ENCODE results near the gene ZNF669.
A peak's percentile ranks its signal among the peaks of the same experiment; 100 is the strongest.
"Not testable (repeated sequence)": the region's sequence is repeated elsewhere in the genome, so short reads cannot be mapped to it uniquely, and the experiment has no call there.

ZNF669 gene

GRCh38 chr1:247103859-247104591 is at the start of gene ZNF669:
TSS of gene ZNF669 (minus strand) at chr1:247104356. CDS start at chr1:247104199, 157 bp downstream.
- peak; percentile 86 to 87 for DNase-seq (ENCODE audit: low read depth in 2 of 2)

GRCh38 chr1:247147781-247148180 is 43.6 kb upstream of the ZNF669 start:
- no peak for DNase-seq (ENCODE audit: low read depth in 2 of 2)

- not testable (repeated sequence) for DNase-seq (ENCODE audit: low read depth in 2 of 2)
Measured at GRCh38 chr1:247147120-247147519, 43.0 kb upstream of the ZNF669 start.

GRCh38 chr1:247146671-247147070 is 42.5 kb upstream of the ZNF669 start:
- DNase-seq (ENCODE audit: low read depth in 2 of 2) = no peak

- DNase-seq (ENCODE audit: low read depth in 2 of 2) = no peak
Measured at GRCh38 chr1:247145279-247145678, 41.1 kb upstream of the ZNF669 start.

- not testable (repeated sequence) for DNase-seq (ENCODE audit: low read depth in 2 of 2)
Measured at GRCh38 chr1:247139557-247139956, 35.4 kb upstream of the ZNF669 start.

GRCh38 chr1:247131236-247131635 is 27.1 kb upstream of the ZNF669 start:
- DNase-seq (ENCODE audit: low read depth in 2 of 2) = no peak

- DNase-seq (ENCODE audit: low read depth in 2 of 2) = not testable (repeated sequence)
Measured at GRCh38 chr1:247127519-247128282, 23.5 kb upstream of the ZNF669 start.

GRCh38 chr1:247126601-247127000 is 22.4 kb upstream of the ZNF669 start:
- DNase-seq (ENCODE audit: low read depth in 2 of 2) = not testable (repeated sequence)

GRCh38 chr1:247126166-247126565 is 22.0 kb upstream of the ZNF669 start:
- DNase-seq (ENCODE audit: low read depth in 2 of 2) = not testable (repeated sequence)

- DNase-seq (ENCODE audit: low read depth in 2 of 2) = no peak
Measured at GRCh38 chr1:247121382-247121781, 17.2 kb upstream of the ZNF669 start.

GRCh38 chr1:247120408-247120668 is 16.2 kb upstream of the ZNF669 start:
- not testable (repeated sequence) for DNase-seq (ENCODE audit: low read depth in 2 of 2)

- no peak for DNase-seq (ENCODE audit: low read depth in 2 of 2)
Measured at GRCh38 chr1:247119600-247120407, 15.6 kb upstream of the ZNF669 start.

- no peak for DNase-seq (ENCODE audit: low read depth in 2 of 2)
Measured at GRCh38 chr1:247118946-247119446, 14.8 kb upstream of the ZNF669 start.

- no peak for DNase-seq (ENCODE audit: low read depth in 2 of 2)
Measured at GRCh38 chr1:247115545-247115944, 11.4 kb upstream of the ZNF669 start.

- DNase-seq (ENCODE audit: low read depth in 2 of 2) = no peak
Measured at GRCh38 chr1:247115141-247115510, 11.0 kb upstream of the ZNF669 start.

- DNase-seq (ENCODE audit: low read depth in 2 of 2) = no peak
Measured at GRCh38 chr1:247114351-247115140, 10.4 kb upstream of the ZNF669 start.

GRCh38 chr1:247113733-247114271 is 9.6 kb upstream of the ZNF669 start:
- DNase-seq (ENCODE audit: low read depth in 2 of 2) = no peak

- no peak for DNase-seq (ENCODE audit: low read depth in 2 of 2)
Measured at GRCh38 chr1:247113094-247113497, 8.9 kb upstream of the ZNF669 start.

- no peak for DNase-seq (ENCODE audit: low read depth in 2 of 2)
Measured at GRCh38 chr1:247112479-247112781, 8.3 kb upstream of the ZNF669 start.

GRCh38 chr1:247111700-247112478 is 7.7 kb upstream of the ZNF669 start:
- no peak for DNase-seq (ENCODE audit: low read depth in 2 of 2)

Data from fibroblast of skin of left quadriceps (primary cell).